ENCODE results near the gene MAP3K9.
A peak's percentile ranks its signal among the peaks of the same experiment; 100 is the strongest.

Gene MAP3K9

GRCh38 chr14:70812124-70812818 is 3.0 kb upstream of the MAP3K9 start:
- peak overlapping the region; percentile 76 for H3K4me3 ChIP-seq (ENCODE audit: severe bottlenecking)
- peaks cover 23% of the 10 kb centered on the region for H3K4me1 ChIP-seq (ENCODE audit: insufficient read depth, poor library complexity, severe bottlenecking)
- peaks cover 56% of the 10 kb centered on the region for H3K36me3 ChIP-seq (ENCODE audit: low read depth)
- ATAC-seq (ENCODE audit: low read depth) (no peak), DNase-seq (ENCODE audit: low spot score) (no peak)
- no peaks in the 10 kb centered on the region for H3K27me3 ChIP-seq (ENCODE audit: insufficient read depth, poor library complexity, severe bottlenecking)
- H3K9me3 ChIP-seq (ENCODE audit: severe bottlenecking) = no peaks in the 10 kb centered on the region
- TF ChIP-seq CTCF (IDR thresholded peaks at IDR 0.05; ENCODE audit: poor library complexity, severe bottlenecking) = no peak
- H3K27ac ChIP-seq (ENCODE audit: poor library complexity, severe bottlenecking) = peak overlapping the region; percentile 81

GRCh38 chr14:70811578-70811977 is 2.3 kb upstream of the MAP3K9 start:
- no peak for TF ChIP-seq CTCF (IDR thresholded peaks at IDR 0.05; ENCODE audit: poor library complexity, severe bottlenecking)
- Histone ChIP-seq H3K9me3 (ENCODE audit: severe bottlenecking) (no peaks in the 10 kb centered on the region), H3K27ac (ENCODE audit: poor library complexity, severe bottlenecking) (peak overlapping the region; percentile 81), H3K4me1 (ENCODE audit: insufficient read depth, poor library complexity, severe bottlenecking) (peaks cover 25% of the 10 kb centered on the region), H3K4me3 (ENCODE audit: severe bottlenecking) (peak overlapping the region; percentile 76), H3K36me3 (ENCODE audit: low read depth) (peaks cover 63% of the 10 kb centered on the region), H3K27me3 (ENCODE audit: insufficient read depth, poor library complexity, severe bottlenecking) (no peaks in the 10 kb centered on the region)
- ATAC-seq (ENCODE audit: low read depth) (no peak), DNase-seq (ENCODE audit: low spot score) (no peak)

GRCh38 chr14:70811050-70811449 is 1.7 kb upstream of the MAP3K9 start:
- DNase-seq (ENCODE audit: low spot score) = no peak
- Histone ChIP-seq H3K36me3 (ENCODE audit: low read depth) (peaks cover 65% of the 10 kb centered on the region), H3K27ac (ENCODE audit: poor library complexity, severe bottlenecking) (peak overlapping the region; percentile 81), H3K4me3 (ENCODE audit: severe bottlenecking) (peak overlapping the region; percentile 76), H3K4me1 (ENCODE audit: insufficient read depth, poor library complexity, severe bottlenecking) (peaks cover 29% of the 10 kb centered on the region), H3K9me3 (ENCODE audit: severe bottlenecking) (no peaks in the 10 kb centered on the region), H3K27me3 (ENCODE audit: insufficient read depth, poor library complexity, severe bottlenecking) (no peaks in the 10 kb centered on the region)
- ATAC-seq (ENCODE audit: low read depth) = no peak
- no peak for TF ChIP-seq CTCF (IDR thresholded peaks at IDR 0.05; ENCODE audit: poor library complexity, severe bottlenecking)

- no peaks in the 10 kb centered on the region for H3K27me3 ChIP-seq (ENCODE audit: insufficient read depth, poor library complexity, severe bottlenecking)
- no peak for TF ChIP-seq CTCF (IDR thresholded peaks at IDR 0.05; ENCODE audit: poor library complexity, severe bottlenecking)
- H3K27ac ChIP-seq (ENCODE audit: poor library complexity, severe bottlenecking) = peak overlapping the region; percentile 81
- no peak for ATAC-seq (ENCODE audit: low read depth)
- no peaks in the 10 kb centered on the region for H3K9me3 ChIP-seq (ENCODE audit: severe bottlenecking)
- H3K4me3 ChIP-seq (ENCODE audit: severe bottlenecking) = peak overlapping the region; percentile 76
- no peak for DNase-seq (ENCODE audit: low spot score)
- H3K4me1 ChIP-seq (ENCODE audit: insufficient read depth, poor library complexity, severe bottlenecking) = peaks cover 31% of the 10 kb centered on the region
- peaks cover 65% of the 10 kb centered on the region for H3K36me3 ChIP-seq (ENCODE audit: low read depth)
These were observed 1.3 kb upstream of the MAP3K9 start for GRCh38 chr14:70810621-70811020.
